ENCODE measurements around the gene SPTBN2. TPM values are rescaled to one million over a fixed set of nuclear protein-coding genes. Genes with fewer than 3 reads are reported as not detected.

Gene SPTBN2
- total RNA-seq, 1 experiment from 2014 or later: 51.0 TPM

DNA sequence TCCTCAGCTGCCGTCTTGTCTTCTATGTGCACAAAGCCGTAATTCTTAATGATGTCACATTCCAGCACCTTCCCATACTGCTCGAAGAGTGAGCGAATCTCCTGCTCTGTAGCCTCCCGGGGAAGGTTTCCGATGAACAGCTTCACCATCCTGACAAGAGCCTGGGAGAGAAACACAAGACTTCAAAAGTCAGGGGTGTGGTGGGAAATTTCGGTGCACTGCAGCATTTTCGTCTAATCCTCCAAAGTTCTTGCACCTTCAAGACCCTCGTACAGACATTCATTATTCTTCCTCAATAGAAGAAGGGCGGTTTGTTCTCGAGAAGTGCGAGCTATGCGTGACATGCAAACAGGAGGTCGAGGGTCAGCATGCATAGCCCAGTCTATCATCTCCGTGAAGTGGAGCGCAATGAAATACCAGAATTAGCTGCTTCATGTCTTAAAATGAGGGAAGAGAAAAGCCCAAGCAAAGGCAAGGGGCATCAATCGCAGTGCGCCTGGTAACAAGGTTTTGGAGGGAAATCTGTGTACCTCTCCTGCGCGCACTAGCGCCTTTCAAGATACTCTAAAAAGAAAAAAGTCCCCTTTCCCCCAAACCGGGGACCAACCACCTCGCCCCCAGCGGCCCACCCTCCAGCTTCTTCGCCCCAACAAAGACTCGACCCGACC, 52.0 kb downstream of the SPTBN2 start:
- intact Hi-C loops (cut with micrococcal nuclease; ENCODE audit: unreplicated experiment): loop anchor here (1.0 kb wide), 1 partner anchor 61 kb away; the partner anchor contains the start of gene RBM14
- ChIA-PET CTCF (interaction anchor here (0.5 to 1.1 kb wide), 7 partner anchors 39 to 291 kb away, joined by 3 to 11 read pairs (median 3); partner anchors contain the start of genes DPP3, MRPL11 and RBM4), POLR2A (ENCODE audit: unreplicated experiment) (interaction anchor here (0.6 to 0.7 kb wide), 6 partner anchors 39 to 454 kb away, joined by 3 to 18 read pairs (median 6); partner anchors contain the start of gene DPP3)
- Histone ChIP-seq H3K4me3 (peak overlapping the region; percentile 66), H3K79me2 (ENCODE audit: low read depth) (peaks cover 38% of the 10 kb centered on the region), H3K4me1 (replicated peaks; ENCODE audit: insufficient read depth) (peaks cover 23% of the 10 kb centered on the region), H3F3A (ENCODE audit: insufficient read depth, low read depth) (peaks cover 32% of the 10 kb centered on the region), H3K27ac (peak overlapping the region; percentile 80), H3K27me3 (ENCODE audit: insufficient read depth, low read depth) (no peaks in the 10 kb centered on the region), H2AFZ (peak overlapping the region; percentile 75), H3K9me3 (ENCODE audit: insufficient read depth, low read depth) (no peaks in the 10 kb centered on the region), H3K4me2 (peak overlapping the region; percentile 99), H3K36me3 (ENCODE audit: low read depth) (peaks cover 15% of the 10 kb centered on the region; the same call in 1 of the 2 replicates), H3K9me2 (ENCODE audit: insufficient read depth) (no peaks in the 10 kb centered on the region), H4K20me1 (ENCODE audit: insufficient read depth) (no peaks in the 10 kb centered on the region)
- TSS peak; percentile 49 for BruUV-seq (replicated peaks)
- TF ChIP-seq EZH2 (IDR thresholded peaks at IDR 0.05; ENCODE audit: low read depth): no peak
- TF ChIP-seq, protein P1, sequence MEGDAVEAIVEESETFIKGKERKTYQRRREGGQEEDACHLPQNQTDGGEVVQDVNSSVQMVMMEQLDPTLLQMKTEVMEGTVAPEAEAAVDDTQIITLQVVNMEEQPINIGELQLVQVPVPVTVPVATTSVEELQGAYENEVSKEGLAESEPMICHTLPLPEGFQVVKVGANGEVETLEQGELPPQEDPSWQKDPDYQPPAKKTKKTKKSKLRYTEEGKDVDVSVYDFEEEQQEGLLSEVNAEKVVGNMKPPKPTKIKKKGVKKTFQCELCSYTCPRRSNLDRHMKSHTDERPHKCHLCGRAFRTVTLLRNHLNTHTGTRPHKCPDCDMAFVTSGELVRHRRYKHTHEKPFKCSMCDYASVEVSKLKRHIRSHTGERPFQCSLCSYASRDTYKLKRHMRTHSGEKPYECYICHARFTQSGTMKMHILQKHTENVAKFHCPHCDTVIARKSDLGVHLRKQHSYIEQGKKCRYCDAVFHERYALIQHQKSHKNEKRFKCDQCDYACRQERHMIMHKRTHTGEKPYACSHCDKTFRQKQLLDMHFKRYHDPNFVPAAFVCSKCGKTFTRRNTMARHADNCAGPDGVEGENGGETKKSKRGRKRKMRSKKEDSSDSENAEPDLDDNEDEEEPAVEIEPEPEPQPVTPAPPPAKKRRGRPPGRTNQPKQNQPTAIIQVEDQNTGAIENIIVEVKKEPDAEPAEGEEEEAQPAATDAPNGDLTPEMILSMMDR (conservative IDR thresholded peaks at IDR 0.05): no peak
- no peak for DNase-seq

- H3K79me2 ChIP-seq (ENCODE audit: low read depth): peaks cover 41% of the 10 kb centered on the region
- peaks cover 23% of the 10 kb centered on the region for H3K4me1 ChIP-seq (replicated peaks; ENCODE audit: insufficient read depth)
- TF ChIP-seq, protein P1 (conservative IDR thresholded peaks at IDR 0.05): no peak
- TF ChIP-seq EZH2 (IDR thresholded peaks at IDR 0.05; ENCODE audit: low read depth): no peak
- peak overlapping the region; percentile 99 for H3K4me2 ChIP-seq
- peaks cover 3% of the 10 kb centered on the region; the same call in 1 of the 2 replicates for H4K20me1 ChIP-seq (ENCODE audit: insufficient read depth)
- ChIA-PET POLR2A (ENCODE audit: unreplicated experiment) (interaction anchor here (0.6 to 0.7 kb wide), 2 partner anchors 39 to 72 kb away, joined by 5 to 8 read pairs; no protein-coding TSS in a partner anchor), CTCF (no interaction called here)
- peak overlapping the region; percentile 66; the same call in 1 of the 2 replicates for H3K4me3 ChIP-seq
- intact Hi-C loops (cut with micrococcal nuclease; ENCODE audit: unreplicated experiment): no loop called here
- DNase-seq: no peak
- H3K36me3 ChIP-seq (ENCODE audit: low read depth): peaks cover 15% of the 10 kb centered on the region; the same call in 1 of the 2 replicates
- H3K9me2 ChIP-seq (ENCODE audit: insufficient read depth): no peaks in the 10 kb centered on the region
- no TSS peak for BruUV-seq (replicated peaks)
- no peaks in the 10 kb centered on the region for H3K9me3 ChIP-seq (ENCODE audit: insufficient read depth, low read depth)
- H3F3A ChIP-seq (ENCODE audit: insufficient read depth, low read depth): peaks cover 32% of the 10 kb centered on the region
- no peak overlapping the region for H3K27ac ChIP-seq
- H3K27me3 ChIP-seq (ENCODE audit: insufficient read depth, low read depth): no peaks in the 10 kb centered on the region
- H2AFZ ChIP-seq: no peak overlapping the region
Measured at GRCh38 chr11:66676282-66676919, 52.6 kb downstream of the SPTBN2 start.

DNA sequence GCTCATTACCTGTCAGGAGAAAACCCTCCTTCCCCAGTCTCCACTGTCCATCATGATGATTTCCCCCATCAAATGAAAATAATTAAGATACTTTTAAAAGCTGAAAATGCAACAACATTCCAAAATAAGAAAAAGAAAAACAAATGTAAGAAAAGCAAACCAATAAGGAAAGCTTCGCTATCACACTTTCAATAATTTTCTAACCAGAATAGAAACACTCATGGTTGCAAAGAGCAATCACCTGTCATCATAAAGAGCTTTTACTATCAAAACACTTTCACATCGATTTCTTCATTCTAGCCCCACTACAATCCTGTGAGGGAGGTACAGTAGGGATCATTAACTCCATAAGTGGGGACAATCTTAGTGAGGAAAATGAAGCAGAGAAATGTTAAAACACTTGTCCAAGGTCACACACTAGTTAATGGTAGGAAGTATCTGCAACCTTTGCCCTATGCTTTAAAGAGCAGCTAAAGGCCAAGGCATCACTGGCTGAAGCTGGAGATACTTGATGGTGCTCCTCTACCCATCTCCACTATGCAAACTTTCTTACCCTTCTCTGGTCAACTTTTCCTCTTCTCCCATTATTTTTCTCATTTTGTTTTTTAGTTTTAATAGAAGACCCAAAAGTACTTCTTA, 53.9 kb downstream of the SPTBN2 start:
- Histone ChIP-seq H3K4me2 (peak overlapping the region; percentile 99), H3K79me2 (ENCODE audit: low read depth) (peaks cover 51% of the 10 kb centered on the region), H3K36me3 (ENCODE audit: low read depth) (peaks cover 15% of the 10 kb centered on the region; the same call in 1 of the 2 replicates), H3K4me1 (replicated peaks; ENCODE audit: insufficient read depth) (peaks cover 23% of the 10 kb centered on the region), H3K9me2 (ENCODE audit: insufficient read depth) (no peaks in the 10 kb centered on the region), H3K27ac (no peak overlapping the region), H3K27me3 (ENCODE audit: insufficient read depth, low read depth) (no peaks in the 10 kb centered on the region), H3K4me3 (no peak overlapping the region), H2AFZ (no peak overlapping the region), H4K20me1 (ENCODE audit: insufficient read depth) (peaks cover 10% of the 10 kb centered on the region; the same call in 1 of the 2 replicates), H3F3A (ENCODE audit: insufficient read depth, low read depth) (peaks cover 32% of the 10 kb centered on the region), H3K9me3 (ENCODE audit: insufficient read depth, low read depth) (no peaks in the 10 kb centered on the region)
- intact Hi-C loops (cut with micrococcal nuclease; ENCODE audit: unreplicated experiment): no loop called here
- POLR2A ChIA-PET (ENCODE audit: unreplicated experiment): no interaction called here
- no peak for TF ChIP-seq EZH2 (IDR thresholded peaks at IDR 0.05; ENCODE audit: low read depth)
- TF ChIP-seq, protein P1 (conservative IDR thresholded peaks at IDR 0.05): no peak
- DNase-seq: no peak
- no TSS peak for BruUV-seq (replicated peaks)
- CTCF ChIA-PET: no interaction called here

Data from PC-9 (cell line).